K562 (cell line): ENCODE data around the gene PREB. TPM values are rescaled to one million over a fixed set of nuclear protein-coding genes. Genes with fewer than 3 reads are reported as not detected.

ENCODE experiments used
- BRF1 ChIP-seq: IDR thresholded peaks from 3 replicates; pipeline ENCODE4 v1.6.1; 2011; ENCODE audit warnings: borderline replicate concordance, mild to moderate bottlenecking; ENCODE audit not compliant: insufficient read length; ENCODE audit errors: extremely low read depth
- KLF1 ChIP-seq: fragments of 450-650 bp; IDR thresholded peaks from 2 replicates; pipeline ENCODE4 v1.6.1; 2016; ENCODE audit warnings: missing genetic modification characterization, missing compliant biosample characterization
- SUPT5H ChIP-seq: fragments of 450-650 bp; IDR thresholded peaks from 2 replicates; pipeline ENCODE4 v1.6.1; 2016
- TRIM24 ChIP-seq, 2 experiments: fragments of 450-650 bp; IDR thresholded peaks; 2 replicates each; pipeline ENCODE4 v1.6.1; 2016
- ZNF23 ChIP-seq: fragments of 250-450 bp; sonication (Bioruptor Pico); IDR thresholded peaks from 2 replicates; pipeline ENCODE4 v1.4.0; 2020; ENCODE audit warnings: mild to moderate bottlenecking
- ZNF263 ChIP-seq: sonication (generic); formaldehyde crosslinking; IDR thresholded peaks from 2 replicates; pipeline ENCODE4 v1.8.0; 2022; ENCODE audit warnings: mild to moderate bottlenecking, missing genetic modification reagents, borderline replicate concordance
- ZNF408 ChIP-seq: fragments of 250-450 bp; sonication (Bioruptor Pico); IDR thresholded peaks from 2 replicates; pipeline ENCODE4 v1.4.0; 2020; ENCODE audit warnings: low read depth, mild to moderate bottlenecking, moderate library complexity
- polyA plus RNA-seq, 8 experiments: library from polyadenylated mRNA; depleted of rRNA in 4 of 8; stranded (reverse) in 5 of 8; unstranded in 3 of 8; fragments of >200 nt; fragmentation: Nextera tagmentation in 2 of 8; fragmentation: Illumina TruSeq in 1 of 8; extraction: Ambion mirVana in 2 of 8; extraction: Trizol in 1 of 8; gene quantifications; 2 replicates each; pipeline versions ENCODE4 v1.2.1 to v1.2.3, GENCODE V29; 2011 to 2014; ENCODE audit warnings: inconsistent platforms in 1 of 8, missing spikeins in 1 of 8
- total RNA-seq, 7 experiments: library from RNA; depleted of rRNA in 6 of 7; stranded (reverse); fragments of >200 nt in 6 of 7; fragmentation: Illumina TruSeq in 2 of 7; extraction: Trizol in 2 of 7; gene quantifications; 2 replicates each; pipeline versions ENCODE4 v1.2.1 to v1.2.3, GENCODE V29; 2011 to 2021; ENCODE audit warnings: low replicate concordance in 1 of 7
- TF ChIP-seq, protein P1 (sequence below), 2 experiments: fragments of 450-650 bp in 1 of 2; sonication (generic) in 1 of 2; formaldehyde crosslinking; conservative IDR thresholded peaks; 2 replicates each; pipeline versions ENCODE4 v1.4.0 to v1.8.1; 2020 to 2022; ENCODE audit warnings: mild to moderate bottlenecking in 1 of 2, missing genetic modification reagents in 1 of 2
- TF ChIP-seq, protein P2 (sequence below), 2 experiments: IDR thresholded peaks; 2 replicates each; pipeline ENCODE4 v1.6.1; 2011; ENCODE audit warnings: borderline replicate concordance in 1 of 2, control low read depth in 1 of 2, low read depth in 1 of 2, low read length in 1 of 2, mild to moderate bottlenecking in 1 of 2, mixed read lengths in 1 of 2, moderate library complexity in 1 of 2; ENCODE audit not compliant: insufficient read depth in 1 of 2, insufficient read length in 1 of 2, poor library complexity in 1 of 2, severe bottlenecking in 1 of 2; ENCODE audit errors: extremely low read depth in 1 of 2
- TF ChIP-seq, protein P3 (sequence below): sonication (generic); formaldehyde crosslinking; IDR thresholded peaks from 2 replicates; pipeline ENCODE4 v1.8.0; 2022; ENCODE audit warnings: mild to moderate bottlenecking, missing genetic modification reagents
- TF ChIP-seq, protein P4 (sequence below): fragments of 450-650 bp; IDR thresholded peaks from 2 replicates; pipeline ENCODE4 v1.7.1; 2018; ENCODE audit warnings: mild to moderate bottlenecking, low read depth; ENCODE audit not compliant: partially characterized antibody
- TF ChIP-seq, protein P5 (sequence below): fragments of 450-650 bp; IDR thresholded peaks from 2 replicates; pipeline ENCODE4 v1.6.1; 2016; ENCODE audit warnings: borderline replicate concordance
- TF ChIP-seq, protein P6 (sequence below): sonication (generic); formaldehyde crosslinking; IDR thresholded peaks from 2 replicates; pipeline ENCODE4 v1.8.0; 2022; ENCODE audit warnings: mild to moderate bottlenecking, missing genetic modification reagents

PREB gene
- total and polyA plus RNA-seq, 9 of the 15 experiments (the other 6 are each of a cell fraction or from before 2014, with no cell fraction given) = 35.1 to 84.2 (median 67.2) TPM

DNA sequence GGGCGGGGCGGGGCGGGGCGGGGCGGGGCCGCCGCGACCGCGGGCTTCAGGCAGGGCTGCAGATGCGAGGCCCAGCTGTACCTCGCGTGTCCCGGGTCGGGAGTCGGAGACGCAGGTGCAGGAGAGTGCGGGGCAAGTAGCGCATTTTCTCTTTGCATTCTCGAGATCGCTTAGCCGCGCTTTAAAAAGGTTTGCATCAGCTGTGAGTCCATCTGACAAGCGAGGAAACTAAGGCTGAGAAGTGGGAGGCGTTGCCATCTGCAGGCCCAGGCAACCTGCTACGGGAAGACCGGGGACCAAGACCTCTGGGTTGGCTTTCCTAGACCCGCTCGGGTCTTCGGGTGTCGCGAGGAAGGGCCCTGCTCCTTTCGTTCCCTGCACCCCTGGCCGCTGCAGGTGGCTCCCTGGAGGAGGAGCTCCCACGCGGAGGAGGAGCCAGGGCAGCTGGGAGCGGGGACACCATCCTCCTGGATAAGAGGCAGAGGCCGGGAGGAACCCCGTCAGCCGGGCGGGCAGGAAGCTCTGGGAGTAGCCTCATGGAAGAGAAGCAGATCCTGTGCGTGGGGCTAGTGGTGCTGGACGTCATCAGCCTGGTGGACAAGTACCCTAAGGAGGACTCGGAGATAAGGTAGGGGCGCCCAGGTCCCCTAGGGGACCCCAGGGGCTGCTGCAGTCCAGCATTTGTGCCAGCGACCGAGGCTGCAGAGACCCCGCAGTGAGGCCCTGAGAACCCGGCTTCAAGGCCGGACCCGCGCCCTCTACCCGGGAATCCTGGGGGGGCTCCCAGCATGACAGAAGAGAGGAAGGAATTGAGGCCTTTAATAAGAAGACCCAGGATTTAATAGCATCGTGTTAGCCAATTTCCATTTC lies 47.5 kb downstream of the PREB start, which contains the start of gene KHK (continued):
- TF ChIP-seq, protein P1, sequence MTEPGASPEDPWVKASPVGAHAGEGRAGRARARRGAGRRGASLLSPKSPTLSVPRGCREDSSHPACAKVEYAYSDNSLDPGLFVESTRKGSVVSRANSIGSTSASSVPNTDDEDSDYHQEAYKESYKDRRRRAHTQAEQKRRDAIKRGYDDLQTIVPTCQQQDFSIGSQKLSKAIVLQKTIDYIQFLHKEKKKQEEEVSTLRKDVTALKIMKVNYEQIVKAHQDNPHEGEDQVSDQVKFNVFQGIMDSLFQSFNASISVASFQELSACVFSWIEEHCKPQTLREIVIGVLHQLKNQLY (CRISPR knock-in tag; conservative IDR thresholded peaks at IDR 0.05) = no peak
- TF ChIP-seq KLF1 (tag) (no peak), ZNF408 (CRISPR knock-in tag) (no peak), SUPT5H (no peak), BRF1 (no peak), ZNF263 (CRISPR knock-in tag) (no peak), TRIM24 (IDR thresholded peaks at IDR 0.05) (no peak), ZNF23 (CRISPR knock-in tag) (no peak)
- TF ChIP-seq, protein P2, sequence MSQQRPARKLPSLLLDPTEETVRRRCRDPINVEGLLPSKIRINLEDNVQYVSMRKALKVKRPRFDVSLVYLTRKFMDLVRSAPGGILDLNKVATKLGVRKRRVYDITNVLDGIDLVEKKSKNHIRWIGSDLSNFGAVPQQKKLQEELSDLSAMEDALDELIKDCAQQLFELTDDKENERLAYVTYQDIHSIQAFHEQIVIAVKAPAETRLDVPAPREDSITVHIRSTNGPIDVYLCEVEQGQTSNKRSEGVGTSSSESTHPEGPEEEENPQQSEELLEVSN (IDR thresholded peaks at IDR 0.05; ENCODE audit: borderline replicate concordance in 1 of 2, extremely low read depth in 1 of 2, insufficient read depth in 1 of 2, insufficient read length in 1 of 2, low read depth in 1 of 2, low read length in 1 of 2, poor library complexity in 1 of 2, severe bottlenecking in 1 of 2) = no peak
- TF ChIP-seq, protein P3, sequence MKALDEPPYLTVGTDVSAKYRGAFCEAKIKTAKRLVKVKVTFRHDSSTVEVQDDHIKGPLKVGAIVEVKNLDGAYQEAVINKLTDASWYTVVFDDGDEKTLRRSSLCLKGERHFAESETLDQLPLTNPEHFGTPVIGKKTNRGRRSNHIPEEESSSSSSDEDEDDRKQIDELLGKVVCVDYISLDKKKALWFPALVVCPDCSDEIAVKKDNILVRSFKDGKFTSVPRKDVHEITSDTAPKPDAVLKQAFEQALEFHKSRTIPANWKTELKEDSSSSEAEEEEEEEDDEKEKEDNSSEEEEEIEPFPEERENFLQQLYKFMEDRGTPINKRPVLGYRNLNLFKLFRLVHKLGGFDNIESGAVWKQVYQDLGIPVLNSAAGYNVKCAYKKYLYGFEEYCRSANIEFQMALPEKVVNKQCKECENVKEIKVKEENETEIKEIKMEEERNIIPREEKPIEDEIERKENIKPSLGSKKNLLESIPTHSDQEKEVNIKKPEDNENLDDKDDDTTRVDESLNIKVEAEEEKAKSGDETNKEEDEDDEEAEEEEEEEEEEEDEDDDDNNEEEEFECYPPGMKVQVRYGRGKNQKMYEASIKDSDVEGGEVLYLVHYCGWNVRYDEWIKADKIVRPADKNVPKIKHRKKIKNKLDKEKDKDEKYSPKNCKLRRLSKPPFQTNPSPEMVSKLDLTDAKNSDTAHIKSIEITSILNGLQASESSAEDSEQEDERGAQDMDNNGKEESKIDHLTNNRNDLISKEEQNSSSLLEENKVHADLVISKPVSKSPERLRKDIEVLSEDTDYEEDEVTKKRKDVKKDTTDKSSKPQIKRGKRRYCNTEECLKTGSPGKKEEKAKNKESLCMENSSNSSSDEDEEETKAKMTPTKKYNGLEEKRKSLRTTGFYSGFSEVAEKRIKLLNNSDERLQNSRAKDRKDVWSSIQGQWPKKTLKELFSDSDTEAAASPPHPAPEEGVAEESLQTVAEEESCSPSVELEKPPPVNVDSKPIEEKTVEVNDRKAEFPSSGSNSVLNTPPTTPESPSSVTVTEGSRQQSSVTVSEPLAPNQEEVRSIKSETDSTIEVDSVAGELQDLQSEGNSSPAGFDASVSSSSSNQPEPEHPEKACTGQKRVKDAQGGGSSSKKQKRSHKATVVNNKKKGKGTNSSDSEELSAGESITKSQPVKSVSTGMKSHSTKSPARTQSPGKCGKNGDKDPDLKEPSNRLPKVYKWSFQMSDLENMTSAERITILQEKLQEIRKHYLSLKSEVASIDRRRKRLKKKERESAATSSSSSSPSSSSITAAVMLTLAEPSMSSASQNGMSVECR (CRISPR knock-in tag) = peak; percentile 67; the same call in 1 of the 2 replicates
- TF ChIP-seq, protein P4, sequence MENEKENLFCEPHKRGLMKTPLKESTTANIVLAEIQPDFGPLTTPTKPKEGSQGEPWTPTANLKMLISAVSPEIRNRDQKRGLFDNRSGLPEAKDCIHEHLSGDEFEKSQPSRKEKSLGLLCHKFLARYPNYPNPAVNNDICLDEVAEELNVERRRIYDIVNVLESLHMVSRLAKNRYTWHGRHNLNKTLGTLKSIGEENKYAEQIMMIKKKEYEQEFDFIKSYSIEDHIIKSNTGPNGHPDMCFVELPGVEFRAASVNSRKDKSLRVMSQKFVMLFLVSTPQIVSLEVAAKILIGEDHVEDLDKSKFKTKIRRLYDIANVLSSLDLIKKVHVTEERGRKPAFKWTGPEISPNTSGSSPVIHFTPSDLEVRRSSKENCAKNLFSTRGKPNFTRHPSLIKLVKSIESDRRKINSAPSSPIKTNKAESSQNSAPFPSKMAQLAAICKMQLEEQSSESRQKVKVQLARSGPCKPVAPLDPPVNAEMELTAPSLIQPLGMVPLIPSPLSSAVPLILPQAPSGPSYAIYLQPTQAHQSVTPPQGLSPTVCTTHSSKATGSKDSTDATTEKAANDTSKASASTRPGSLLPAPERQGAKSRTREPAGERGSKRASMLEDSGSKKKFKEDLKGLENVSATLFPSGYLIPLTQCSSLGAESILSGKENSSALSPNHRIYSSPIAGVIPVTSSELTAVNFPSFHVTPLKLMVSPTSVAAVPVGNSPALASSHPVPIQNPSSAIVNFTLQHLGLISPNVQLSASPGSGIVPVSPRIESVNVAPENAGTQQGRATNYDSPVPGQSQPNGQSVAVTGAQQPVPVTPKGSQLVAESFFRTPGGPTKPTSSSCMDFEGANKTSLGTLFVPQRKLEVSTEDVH = no peak
- TF ChIP-seq, protein P5, sequence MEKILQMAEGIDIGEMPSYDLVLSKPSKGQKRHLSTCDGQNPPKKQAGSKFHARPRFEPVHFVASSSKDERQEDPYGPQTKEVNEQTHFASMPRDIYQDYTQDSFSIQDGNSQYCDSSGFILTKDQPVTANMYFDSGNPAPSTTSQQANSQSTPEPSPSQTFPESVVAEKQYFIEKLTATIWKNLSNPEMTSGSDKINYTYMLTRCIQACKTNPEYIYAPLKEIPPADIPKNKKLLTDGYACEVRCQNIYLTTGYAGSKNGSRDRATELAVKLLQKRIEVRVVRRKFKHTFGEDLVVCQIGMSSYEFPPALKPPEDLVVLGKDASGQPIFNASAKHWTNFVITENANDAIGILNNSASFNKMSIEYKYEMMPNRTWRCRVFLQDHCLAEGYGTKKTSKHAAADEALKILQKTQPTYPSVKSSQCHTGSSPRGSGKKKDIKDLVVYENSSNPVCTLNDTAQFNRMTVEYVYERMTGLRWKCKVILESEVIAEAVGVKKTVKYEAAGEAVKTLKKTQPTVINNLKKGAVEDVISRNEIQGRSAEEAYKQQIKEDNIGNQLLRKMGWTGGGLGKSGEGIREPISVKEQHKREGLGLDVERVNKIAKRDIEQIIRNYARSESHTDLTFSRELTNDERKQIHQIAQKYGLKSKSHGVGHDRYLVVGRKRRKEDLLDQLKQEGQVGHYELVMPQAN = 0 out of 2 replicates have a peak, but pooled peaks have one; percentile 22
- TF ChIP-seq, protein P6, sequence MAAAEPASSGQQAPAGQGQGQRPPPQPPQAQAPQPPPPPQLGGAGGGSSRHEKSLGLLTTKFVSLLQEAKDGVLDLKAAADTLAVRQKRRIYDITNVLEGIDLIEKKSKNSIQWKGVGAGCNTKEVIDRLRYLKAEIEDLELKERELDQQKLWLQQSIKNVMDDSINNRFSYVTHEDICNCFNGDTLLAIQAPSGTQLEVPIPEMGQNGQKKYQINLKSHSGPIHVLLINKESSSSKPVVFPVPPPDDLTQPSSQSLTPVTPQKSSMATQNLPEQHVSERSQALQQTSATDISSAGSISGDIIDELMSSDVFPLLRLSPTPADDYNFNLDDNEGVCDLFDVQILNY = no peak
